Stimulated activated CD4-positive, alpha-beta T cell treated with anti-CD3 and anti-CD28 coated beads, Interleukin-4, amount 100 ng/mL, for 48 hours (primary cell): Measurements from ENCODE around the gene CLTRN.
"Not testable (repeated sequence)": the region's sequence is repeated elsewhere in the genome, so short reads cannot be mapped to it uniquely, and the experiment has no call there.

ENCODE experiments used
- DNase-seq, 2 donors: peaks; one replicate each; pipeline ENCODE4 v3.0.0-alpha.2; 2020; ENCODE audit warnings: low read depth in 2 of 2

CLTRN gene

GRCh38 chrX:15647510-15647909 is 17.1 kb downstream of the CLTRN start:
- not testable (repeated sequence) for DNase-seq

- DNase-seq = no peak
Observed at GRCh38 chrX:15646543-15646942, 18.1 kb downstream of the CLTRN start.

GRCh38 chrX:15646031-15646430 is 18.6 kb downstream of the CLTRN start:
- DNase-seq = no peak

- no peak for DNase-seq
Observed at GRCh38 chrX:15645266-15645665, 19.3 kb downstream of the CLTRN start.

- DNase-seq = no peak
Observed at GRCh38 chrX:15644560-15644872, 20.1 kb downstream of the CLTRN start.

GRCh38 chrX:15643786-15644559 is 20.6 kb downstream of the CLTRN start:
- no peak for DNase-seq

- DNase-seq = no peak
Observed at GRCh38 chrX:15631637-15632036, 33.0 kb downstream of the CLTRN start.

GRCh38 chrX:15623054-15623453 is 41.6 kb downstream of the CLTRN start:
- no peak for DNase-seq

GRCh38 chrX:15619053-15619755 is 45.4 kb downstream of the CLTRN start:
- no peak for DNase-seq

GRCh38 chrX:15617111-15617510 is 47.5 kb downstream of the CLTRN start:
- no peak for DNase-seq

GRCh38 chrX:15616531-15616930 is 48.1 kb downstream of the CLTRN start:
- DNase-seq = no peak

- no peak for DNase-seq
Observed at GRCh38 chrX:15607067-15607466, 57.5 kb downstream of the CLTRN start.

- DNase-seq = no peak
Observed at GRCh38 chrX:15606136-15606535, 58.5 kb downstream of the CLTRN start.

GRCh38 chrX:15605226-15605625 is 59.4 kb downstream of the CLTRN start:
- DNase-seq = no peak

- no peak for DNase-seq
Observed at GRCh38 chrX:15602761-15603160, 61.8 kb downstream of the CLTRN start.

- DNase-seq = no peak
Observed at GRCh38 chrX:15601932-15602331, 62.7 kb downstream of the CLTRN start.

GRCh38 chrX:15600745-15601144 is 63.9 kb downstream of the CLTRN start, which contains the start of gene ACE2:
ACE2 (minus strand) TSS chrX:15600960; CDS start chrX:15600911, 49 bp downstream.
- no peak for DNase-seq

- DNase-seq = no peak
Observed at GRCh38 chrX:15600049-15600448, 64.6 kb downstream of the CLTRN start.

GRCh38 chrX:15599461-15599860 is 65.1 kb downstream of the CLTRN start:
- no peak for DNase-seq

- DNase-seq = no peak
Observed at GRCh38 chrX:15598026-15598425, 66.6 kb downstream of the CLTRN start.

- no peak for DNase-seq
Observed at GRCh38 chrX:15594371-15594770, 70.2 kb downstream of the CLTRN start.

GRCh38 chrX:15579778-15580747 is 84.5 kb downstream of the CLTRN start:
- no peak for DNase-seq
